Measurements from ENCODE around the gene TPRG1. TPM values are rescaled to one million over a fixed set of nuclear protein-coding genes. Genes with fewer than 3 reads are reported as not detected.

Gene TPRG1
- total RNA-seq, 4 donors from 2014 or later, result 0.66 to 23.1 (median 5.6) TPM; not detected in 1

DNA sequence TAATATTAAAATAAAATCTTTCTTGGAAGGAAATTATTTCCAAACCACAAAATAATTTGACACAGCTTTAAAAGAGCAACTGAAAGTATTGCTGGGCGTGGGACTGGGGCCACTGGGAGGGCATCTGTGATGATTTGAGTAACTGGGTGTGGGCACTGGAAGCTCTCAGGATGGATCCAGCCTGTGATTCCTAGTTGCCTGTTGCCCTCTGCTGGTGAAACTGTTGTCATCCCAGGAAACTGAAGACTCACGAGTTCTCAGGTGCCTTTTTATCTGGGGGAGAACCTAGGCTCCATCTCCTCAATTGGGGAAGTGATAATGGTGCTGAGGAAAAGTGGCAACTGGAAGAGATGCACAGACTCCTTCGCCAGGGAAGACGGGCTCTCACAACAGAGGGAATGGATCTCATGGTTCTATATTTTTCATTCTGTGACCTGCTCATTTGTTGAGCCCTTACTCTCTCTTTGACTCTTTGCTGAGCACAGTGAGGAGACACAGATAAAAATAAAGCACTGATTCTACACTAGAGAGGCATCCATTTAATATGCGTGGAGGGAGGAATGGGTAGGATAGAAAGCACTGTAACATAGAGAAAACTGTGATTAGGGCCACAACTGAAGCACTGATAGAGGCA, 61.6 kb downstream of the TPRG1 start:
- no peak overlapping the region for H3K27ac ChIP-seq
- no peaks in the 10 kb centered on the region for H3K27me3 ChIP-seq
- H3K9me3 ChIP-seq, result no peaks in the 10 kb centered on the region
- DNase-seq, result peak in 2 of 3 donors; percentile 55 to 74
- no peaks in the 10 kb centered on the region for H3K4me1 ChIP-seq
- H3K36me3 ChIP-seq, result no peaks in the 10 kb centered on the region
- TF ChIP-seq CTCF (IDR thresholded peaks at IDR 0.05) (peak in 4 of 6 experiments; percentile 41 to 72 (median 68)), POLR2A (IDR thresholded peaks at IDR 0.05) (no peak)
- no peak overlapping the region for H3K4me3 ChIP-seq

DNA sequence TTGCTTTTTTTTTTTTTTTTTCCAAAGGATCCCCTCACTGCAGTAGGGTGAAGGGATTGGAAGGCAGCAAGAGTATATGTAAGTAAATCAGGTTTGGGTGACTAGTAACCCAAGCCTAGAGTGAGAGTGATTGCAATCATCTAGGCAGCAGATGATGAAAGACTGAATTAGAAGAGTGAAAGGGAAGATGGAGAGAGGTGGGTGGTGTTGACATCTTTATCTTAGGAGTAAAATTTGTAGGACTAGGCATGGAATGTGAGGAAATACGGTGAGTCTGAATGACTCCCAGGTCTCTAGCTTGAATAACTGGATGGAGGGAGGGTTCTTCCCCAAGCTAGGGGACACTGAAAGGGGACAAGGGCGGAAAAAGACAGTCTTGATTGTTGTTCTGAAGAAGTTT, 63.4 kb downstream of the TPRG1 start:
- Histone ChIP-seq H3K27me3 (no peaks in the 10 kb centered on the region), H3K4me3 (no peak overlapping the region), H3K4me1 (no peaks in the 10 kb centered on the region), H3K9me3 (no peaks in the 10 kb centered on the region), H3K36me3 (no peaks in the 10 kb centered on the region), H3K27ac (no peak overlapping the region)
- TF ChIP-seq POLR2A (IDR thresholded peaks at IDR 0.05) (no peak), CTCF (IDR thresholded peaks at IDR 0.05) (no peak)
- no peak for DNase-seq

DNA sequence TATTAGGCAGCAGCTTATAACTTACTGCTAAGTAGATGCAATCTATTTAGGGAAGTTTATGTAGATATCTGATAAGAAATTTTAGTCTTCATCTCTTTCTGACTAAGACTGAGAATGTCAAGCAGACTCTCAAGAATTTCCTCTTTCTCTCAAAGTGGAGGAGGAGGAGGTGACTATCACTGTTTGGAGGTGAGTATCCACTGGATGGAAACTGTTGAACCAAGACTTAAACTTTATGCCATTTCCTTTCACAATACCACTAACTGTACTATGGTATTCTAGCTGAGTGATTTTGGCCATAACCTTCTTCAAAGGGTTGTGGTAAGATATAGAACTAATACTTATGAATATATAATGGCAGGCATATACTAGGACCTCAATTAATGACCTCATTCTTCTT, 64.6 kb downstream of the TPRG1 start:
- H3K27ac ChIP-seq, result no peak overlapping the region
- no peaks in the 10 kb centered on the region for H3K36me3 ChIP-seq
- DNase-seq, result no peak
- no peak overlapping the region for H3K4me3 ChIP-seq
- no peak for TF ChIP-seq POLR2A (IDR thresholded peaks at IDR 0.05)
- TF ChIP-seq CTCF (IDR thresholded peaks at IDR 0.05), result no peak
- H3K27me3 ChIP-seq, result no peaks in the 10 kb centered on the region
- H3K9me3 ChIP-seq, result no peaks in the 10 kb centered on the region
- no peaks in the 10 kb centered on the region for H3K4me1 ChIP-seq

DNA sequence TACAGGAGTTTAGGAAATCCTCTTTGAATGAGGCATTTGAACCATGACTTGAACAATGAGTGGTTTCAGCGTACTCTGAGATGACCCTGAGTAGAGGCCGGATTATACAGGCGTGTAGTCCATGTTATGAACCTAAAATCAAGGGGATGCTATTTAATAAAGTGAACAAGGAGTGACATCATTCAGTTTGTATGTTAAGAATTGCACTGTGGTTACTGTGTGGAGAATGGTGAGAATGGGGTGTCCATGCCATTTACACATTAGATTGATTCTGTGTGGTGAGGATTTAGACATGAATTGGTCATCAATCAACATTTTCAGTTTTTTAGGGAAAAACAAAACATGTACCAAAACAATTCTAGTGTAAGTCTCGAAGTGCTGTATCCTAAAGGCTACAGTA, 65.8 kb downstream of the TPRG1 start:
- H3K4me3 ChIP-seq, result no peak overlapping the region
- H3K27ac ChIP-seq, result no peak overlapping the region
- H3K9me3 ChIP-seq, result no peaks in the 10 kb centered on the region
- no peaks in the 10 kb centered on the region for H3K4me1 ChIP-seq
- no peaks in the 10 kb centered on the region for H3K36me3 ChIP-seq
- TF ChIP-seq POLR2A (IDR thresholded peaks at IDR 0.05) (no peak), CTCF (IDR thresholded peaks at IDR 0.05) (no peak)
- DNase-seq, result no peak
- H3K27me3 ChIP-seq, result no peaks in the 10 kb centered on the region

DNA sequence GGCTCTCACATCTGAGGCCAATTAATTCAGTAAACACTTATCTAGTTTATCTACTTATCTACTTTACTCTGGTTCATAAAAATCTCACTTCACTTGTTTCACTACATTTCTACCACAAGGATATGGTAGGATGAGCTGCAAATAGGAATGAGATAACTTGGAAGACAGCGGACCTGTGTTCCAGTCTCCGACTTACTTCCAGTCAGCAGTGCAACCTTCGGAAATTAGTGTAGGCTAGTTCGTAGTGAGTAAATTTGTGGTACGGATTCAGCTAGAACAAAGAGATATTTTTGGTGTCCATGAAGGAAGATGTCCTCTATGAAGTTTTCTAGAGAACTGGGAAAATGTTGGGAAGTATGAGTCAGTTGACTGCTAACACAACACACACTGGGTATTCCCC, 66.3 kb downstream of the TPRG1 start:
- no peak for DNase-seq
- H3K27ac ChIP-seq, result no peak overlapping the region
- no peak for TF ChIP-seq CTCF (IDR thresholded peaks at IDR 0.05)
- no peak for TF ChIP-seq POLR2A (IDR thresholded peaks at IDR 0.05)
- no peaks in the 10 kb centered on the region for H3K9me3 ChIP-seq
- no peak overlapping the region for H3K4me3 ChIP-seq
- no peaks in the 10 kb centered on the region for H3K36me3 ChIP-seq
- no peaks in the 10 kb centered on the region for H3K27me3 ChIP-seq
- H3K4me1 ChIP-seq, result no peaks in the 10 kb centered on the region

DNA sequence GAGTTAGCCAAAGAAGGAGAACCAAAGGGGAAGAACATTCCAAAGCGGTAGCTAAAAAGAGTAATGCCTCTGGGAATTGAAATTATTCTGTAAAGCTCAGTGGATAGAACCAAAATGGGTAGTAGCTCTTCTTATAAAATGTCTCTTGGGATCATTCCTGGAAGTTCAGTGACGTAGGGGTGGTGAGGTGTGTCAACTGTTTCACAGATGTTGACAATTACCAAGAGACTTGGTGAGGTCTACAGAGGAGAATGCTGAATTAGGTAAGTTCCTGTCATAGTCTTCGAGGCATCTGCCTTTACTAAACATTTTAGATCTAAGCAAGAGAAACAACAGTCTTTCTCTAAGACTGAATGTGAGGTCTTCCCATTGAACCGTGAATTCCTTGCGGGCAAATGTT, 67.8 kb downstream of the TPRG1 start:
- Histone ChIP-seq H3K4me3 (no peak overlapping the region), H3K36me3 (no peaks in the 10 kb centered on the region), H3K9me3 (no peaks in the 10 kb centered on the region), H3K27me3 (no peaks in the 10 kb centered on the region), H3K27ac (no peak overlapping the region), H3K4me1 (no peaks in the 10 kb centered on the region)
- no peak for DNase-seq
- TF ChIP-seq CTCF (IDR thresholded peaks at IDR 0.05) (no peak), POLR2A (IDR thresholded peaks at IDR 0.05) (no peak)

Data from Peyer's patch (tissue), 4 donors.